Measurements from ENCODE around the gene CHST13. TPM values are rescaled to one million over a fixed set of nuclear protein-coding genes. Genes with fewer than 3 reads are reported as not detected.

Gene CHST13
- total RNA-seq, 1 experiment from 2014 or later: 0.52 TPM

DNA sequence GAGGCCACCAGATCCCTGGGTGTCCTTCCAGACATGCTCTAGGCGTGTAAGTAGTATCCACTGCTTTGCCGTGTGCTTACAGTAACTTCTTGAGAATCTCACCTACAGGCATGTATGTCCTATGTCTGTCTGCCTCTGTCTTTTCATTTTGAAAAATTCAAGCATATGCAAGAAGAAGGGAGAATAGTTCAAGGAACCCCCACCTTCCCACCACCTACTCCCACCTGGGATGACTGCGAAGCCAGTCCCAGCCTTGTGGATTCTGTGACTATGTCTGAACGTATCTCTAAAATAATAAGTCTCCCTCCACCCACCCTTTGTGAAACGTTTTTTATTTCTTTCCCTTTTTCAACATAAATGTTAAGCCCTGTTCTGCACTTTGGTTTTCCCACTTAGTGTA lies 15.0 kb downstream of the CHST13 start:
- Histone ChIP-seq H3K27me3 (ENCODE audit: insufficient read depth, low read depth) (peaks cover 47% of the 10 kb centered on the region), H3K4me3 (no peak overlapping the region), H3K79me2 (ENCODE audit: low read depth) (no peaks in the 10 kb centered on the region), H3K9me3 (ENCODE audit: insufficient read depth, low read depth) (no peaks in the 10 kb centered on the region), H3K36me3 (ENCODE audit: low read depth) (no peaks in the 10 kb centered on the region), H4K20me1 (ENCODE audit: insufficient read depth) (no peaks in the 10 kb centered on the region), H3F3A (ENCODE audit: insufficient read depth, low read depth) (no peaks in the 10 kb centered on the region), H3K4me1 (replicated peaks; ENCODE audit: insufficient read depth) (peaks cover 9% of the 10 kb centered on the region; the same call in 1 of the 2 replicates), H3K4me2 (no peak overlapping the region), H3K27ac (no peak overlapping the region), H3K9me2 (ENCODE audit: insufficient read depth) (no peaks in the 10 kb centered on the region), H2AFZ (no peak overlapping the region)
- DNase-seq: no peak
- BruUV-seq (replicated peaks): no TSS peak
- intact Hi-C loops (cut with micrococcal nuclease; ENCODE audit: unreplicated experiment): no loop called here
- ChIA-PET POLR2A (ENCODE audit: unreplicated experiment) (no interaction called here), CTCF (no interaction called here)
- TF ChIP-seq CTCF (conservative IDR thresholded peaks at IDR 0.05) (no peak), EZH2 (IDR thresholded peaks at IDR 0.05; ENCODE audit: low read depth) (no peak)

- peaks cover 40% of the 10 kb centered on the region for H3K27me3 ChIP-seq (ENCODE audit: insufficient read depth, low read depth)
- CTCF ChIA-PET: no interaction called here
Observed at GRCh38 chr3:126539558-126540250, 15.7 kb downstream of the CHST13 start.

GRCh38 chr3:126540342-126540849 lies 16.4 kb downstream of the CHST13 start:
- TF ChIP-seq CTCF (conservative IDR thresholded peaks at IDR 0.05): no peak
- TF ChIP-seq EZH2 (IDR thresholded peaks at IDR 0.05; ENCODE audit: low read depth): no peak
- 0 out of 2 replicates have a peak overlapping the region, but pooled peaks have one; percentile 21 for H3K4me2 ChIP-seq
- no peaks in the 10 kb centered on the region for H4K20me1 ChIP-seq (ENCODE audit: insufficient read depth)
- no peaks in the 10 kb centered on the region for H3K36me3 ChIP-seq (ENCODE audit: low read depth)
- no peaks in the 10 kb centered on the region for H3F3A ChIP-seq (ENCODE audit: insufficient read depth, low read depth)
- BruUV-seq (replicated peaks): no TSS peak
- no peaks in the 10 kb centered on the region for H3K9me2 ChIP-seq (ENCODE audit: insufficient read depth)
- no peak overlapping the region for H2AFZ ChIP-seq
- H3K4me3 ChIP-seq: no peak overlapping the region
- H3K9me3 ChIP-seq (ENCODE audit: insufficient read depth, low read depth): no peaks in the 10 kb centered on the region
- H3K79me2 ChIP-seq (ENCODE audit: low read depth): no peaks in the 10 kb centered on the region
- peaks cover 33% of the 10 kb centered on the region for H3K27me3 ChIP-seq (ENCODE audit: insufficient read depth, low read depth)
- peak; percentile 72 to 73 for DNase-seq
- H3K27ac ChIP-seq: no peak overlapping the region
- CTCF ChIA-PET: interaction anchor here (0.8 kb wide), 1 partner anchor 29 kb away, joined by 4 read pairs; no protein-coding TSS in a partner anchor
- peaks cover 9% of the 10 kb centered on the region; the same call in 1 of the 2 replicates for H3K4me1 ChIP-seq (replicated peaks; ENCODE audit: insufficient read depth)
- intact Hi-C loops (cut with micrococcal nuclease; ENCODE audit: unreplicated experiment): no loop called here
- POLR2A ChIA-PET (ENCODE audit: unreplicated experiment): no interaction called here

More at GRCh38 chr3:126539558-126540250, 15.7 kb downstream of the CHST13 start:
- Histone ChIP-seq H3K27ac (no peak overlapping the region), H3K9me2 (ENCODE audit: insufficient read depth) (no peaks in the 10 kb centered on the region), H3K36me3 (ENCODE audit: low read depth) (no peaks in the 10 kb centered on the region), H2AFZ (no peak overlapping the region), H3F3A (ENCODE audit: insufficient read depth, low read depth) (no peaks in the 10 kb centered on the region), H4K20me1 (ENCODE audit: insufficient read depth) (no peaks in the 10 kb centered on the region), H3K79me2 (ENCODE audit: low read depth) (no peaks in the 10 kb centered on the region), H3K4me3 (no peak overlapping the region), H3K4me1 (replicated peaks; ENCODE audit: insufficient read depth) (peaks cover 9% of the 10 kb centered on the region; the same call in 1 of the 2 replicates), H3K4me2 (no peak overlapping the region), H3K9me3 (ENCODE audit: insufficient read depth, low read depth) (no peaks in the 10 kb centered on the region)
- BruUV-seq (replicated peaks): no TSS peak
- POLR2A ChIA-PET (ENCODE audit: unreplicated experiment): no interaction called here
- TF ChIP-seq EZH2 (IDR thresholded peaks at IDR 0.05; ENCODE audit: low read depth) (no peak), CTCF (conservative IDR thresholded peaks at IDR 0.05) (no peak)
- intact Hi-C loops (cut with micrococcal nuclease; ENCODE audit: unreplicated experiment): no loop called here
- DNase-seq: no peak

Data from PC-9 (cell line).